Activated T-helper 2 cell treated with anti-CD3 and anti-CD28 coated beads, Interferon-gamma antibody, Interleukin-2, Interleukin-4, amounts not matched to agents 10 μg/mL and 5 μg/mL and 100 μg/mL, durations not matched to agents 14 hours and 24 hours and 36 hours (primary cell): ENCODE results near the gene DLGAP1. TPM values are rescaled to one million over a fixed set of nuclear protein-coding genes. Genes with fewer than 3 reads are reported as not detected.

Source experiments
- DNase-seq: peaks from one replicate; pipeline ENCODE4 v3.0.0; 2021; ENCODE audit warnings: low spot score
- H3K27ac Mint-ChIP-seq: one replicate; pipeline ENCODE4 v1.8.0; 2021; ENCODE audit warnings: mixed read lengths
- H3K27me3 Mint-ChIP-seq: one replicate; pipeline ENCODE4 v1.8.0; 2021; ENCODE audit warnings: low read depth, mixed read lengths
- H3K36me3 Mint-ChIP-seq: one replicate; pipeline ENCODE4 v1.8.0; 2021; ENCODE audit warnings: low read depth, mixed read lengths
- H3K4me1 Mint-ChIP-seq: one replicate; pipeline ENCODE4 v1.8.0; 2021; ENCODE audit warnings: low read depth, mixed read lengths
- H3K4me3 Mint-ChIP-seq: one replicate; pipeline ENCODE4 v1.8.0; 2021; ENCODE audit warnings: low read depth, mild to moderate bottlenecking, moderate library complexity, mixed read lengths
- H3K9me3 Mint-ChIP-seq: one replicate; pipeline ENCODE4 v1.8.0; 2021; ENCODE audit warnings: mixed read lengths
- intact Hi-C: fragments of 100-400 bp; cut with micrococcal nuclease; formaldehyde crosslinking; loops from one replicate; pipeline ENCODE4 v1.15.1; 2023
- total RNA-seq: library from RNA; stranded (reverse); gene quantifications from 2 replicates; pipeline ENCODE4 v1.2.3, GENCODE V29; 2022

DLGAP1 gene
- total RNA-seq, 1 donor from 2014 or later: not detected

DNA sequence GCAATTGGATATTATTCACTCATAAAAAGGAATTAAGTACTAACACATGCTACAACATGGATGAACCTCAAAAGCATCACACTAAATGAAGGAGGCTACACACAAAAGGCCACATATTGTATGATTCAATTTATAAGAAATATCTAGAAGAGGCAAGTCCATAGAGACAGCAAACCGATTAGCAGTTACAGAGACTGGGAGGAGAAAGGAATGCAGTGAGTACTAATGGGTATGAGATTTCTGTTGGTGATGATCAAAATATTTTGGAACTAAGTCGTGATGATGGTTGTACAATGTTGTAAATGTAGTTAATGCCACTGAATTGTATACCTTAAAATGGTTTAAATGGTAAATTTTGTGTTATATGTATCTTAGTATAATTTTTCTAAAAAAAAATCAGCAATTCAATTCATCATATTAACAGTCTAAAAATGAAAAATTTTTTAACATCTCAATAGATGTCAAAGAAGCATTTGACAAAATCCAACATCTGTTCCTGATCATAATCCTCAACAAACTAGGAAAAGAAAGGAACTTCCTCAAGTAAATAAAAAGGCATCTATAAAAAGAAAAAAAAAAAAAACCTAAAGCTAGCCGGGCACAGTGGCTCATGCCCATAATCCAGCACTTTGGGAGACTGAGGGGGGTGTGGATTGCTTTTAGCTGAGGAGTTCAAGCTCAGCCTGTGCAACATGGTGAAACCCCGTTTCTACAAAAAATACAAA, 907.1 kb downstream of the DLGAP1 start:
- no peak for DNase-seq
- H3K27me3 Mint-ChIP-seq: no peaks in the 10 kb centered on the region
- H3K4me3 Mint-ChIP-seq: no peak overlapping the region
- no peak overlapping the region for H3K27ac Mint-ChIP-seq
- no peaks in the 10 kb centered on the region for H3K36me3 Mint-ChIP-seq
- no peaks in the 10 kb centered on the region for H3K4me1 Mint-ChIP-seq
- intact Hi-C loops: no loop called here
- H3K9me3 Mint-ChIP-seq: no peaks in the 10 kb centered on the region

DNA sequence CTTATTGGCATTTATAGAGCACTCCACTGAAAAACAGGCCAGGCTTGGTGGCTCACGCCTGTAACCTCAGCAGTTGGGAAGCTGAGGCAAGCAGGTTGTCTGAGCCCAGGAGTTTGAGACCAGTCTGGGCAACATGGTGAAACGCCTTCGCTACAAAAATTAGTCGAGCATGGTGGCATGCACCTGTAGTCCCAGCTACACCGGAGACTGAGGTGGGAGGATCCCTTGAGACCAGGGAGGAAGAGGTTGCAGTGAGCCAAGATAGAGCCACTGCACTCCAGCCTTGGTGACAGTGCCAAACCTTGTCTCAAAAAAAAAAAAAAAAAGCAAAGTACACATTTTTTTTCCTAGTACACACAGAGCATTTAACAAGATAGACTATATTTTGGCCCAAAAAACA, 909.0 kb downstream of the DLGAP1 start:
- Mint-ChIP-seq H3K27me3 (no peaks in the 10 kb centered on the region), H3K27ac (no peak overlapping the region), H3K9me3 (no peaks in the 10 kb centered on the region), H3K4me1 (peaks cover 11% of the 10 kb centered on the region), H3K36me3 (no peaks in the 10 kb centered on the region), H3K4me3 (no peak overlapping the region)
- DNase-seq: no peak
- intact Hi-C loops: no loop called here

DNA sequence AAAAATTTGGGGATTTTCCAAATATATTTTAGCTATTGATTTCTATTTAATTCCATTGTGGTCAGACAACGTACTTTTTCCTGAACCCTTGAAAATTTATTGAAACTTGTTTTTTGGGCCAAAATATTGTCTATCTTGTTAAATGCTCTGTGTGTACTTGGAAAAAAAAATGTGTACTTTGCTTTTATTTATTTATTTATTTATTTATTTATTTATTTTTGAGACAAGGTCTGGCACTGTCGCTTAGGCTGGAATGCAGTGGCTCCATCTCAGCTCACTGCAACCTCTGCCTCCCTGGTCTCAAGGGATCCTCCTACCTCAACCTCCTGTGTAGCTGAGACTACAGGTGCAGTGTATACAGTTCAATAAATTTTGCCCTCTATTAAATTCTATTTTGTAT, 910.6 kb downstream of the DLGAP1 start:
- Mint-ChIP-seq H3K27me3 (no peaks in the 10 kb centered on the region), H3K4me1 (peaks cover 13% of the 10 kb centered on the region), H3K27ac (no peak overlapping the region), H3K4me3 (no peak overlapping the region), H3K36me3 (no peaks in the 10 kb centered on the region), H3K9me3 (no peaks in the 10 kb centered on the region)
- intact Hi-C loops: loop anchor here (5.0 kb wide), 2 partner anchors 43 to 87 kb away; no protein-coding TSS in a partner anchor
- no peak for DNase-seq

DNA sequence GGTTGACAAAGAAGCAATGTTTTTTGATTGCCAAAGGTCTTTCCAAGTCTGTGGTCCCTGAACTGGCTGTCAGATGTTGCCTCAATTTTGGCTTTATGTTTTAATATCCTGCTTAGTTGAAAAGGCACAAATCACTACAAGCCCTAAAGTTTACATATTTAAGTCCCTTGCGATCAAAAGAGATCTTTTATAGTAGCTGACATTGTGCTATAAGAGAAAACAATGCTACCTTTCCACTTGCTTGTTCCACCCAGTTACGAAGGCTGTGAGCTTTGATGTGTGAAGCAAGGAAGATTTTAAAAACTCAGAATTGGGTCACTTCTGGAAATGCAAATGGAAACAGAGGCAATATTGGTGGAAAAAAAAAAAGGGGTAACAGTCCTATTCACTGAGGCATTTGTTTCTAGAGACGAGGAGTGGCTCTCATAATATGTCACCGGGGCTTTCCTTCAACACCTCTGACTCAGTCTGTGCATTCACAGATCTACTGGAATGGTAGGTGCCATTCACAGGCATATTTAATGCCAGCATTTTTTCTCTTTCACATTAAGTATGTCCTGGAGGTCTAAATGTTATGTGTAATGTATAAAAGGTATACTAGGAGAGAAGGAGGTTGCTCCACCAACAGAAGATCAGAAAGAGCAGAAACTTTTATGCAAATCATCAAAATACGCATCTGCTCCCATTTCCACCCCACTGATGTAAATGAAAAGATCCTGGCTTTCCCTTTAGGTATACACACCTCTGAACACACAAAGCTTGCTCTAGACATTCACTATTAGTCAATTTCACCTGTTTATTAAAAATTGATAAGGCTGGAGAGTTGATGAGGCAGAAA, 913.3 kb downstream of the DLGAP1 start:
- peak overlapping the region; percentile 42 for H3K27ac Mint-ChIP-seq
- no peak for DNase-seq
- intact Hi-C loops: loop anchor here (1.0 to 5.0 kb wide), 3 partner anchors 15 to 84 kb away; no protein-coding TSS in a partner anchor
- peaks cover 8% of the 10 kb centered on the region for H3K27me3 Mint-ChIP-seq
- no peak overlapping the region for H3K4me3 Mint-ChIP-seq
- no peaks in the 10 kb centered on the region for H3K9me3 Mint-ChIP-seq
- no peaks in the 10 kb centered on the region for H3K36me3 Mint-ChIP-seq
- H3K4me1 Mint-ChIP-seq: peaks cover 15% of the 10 kb centered on the region

DNA sequence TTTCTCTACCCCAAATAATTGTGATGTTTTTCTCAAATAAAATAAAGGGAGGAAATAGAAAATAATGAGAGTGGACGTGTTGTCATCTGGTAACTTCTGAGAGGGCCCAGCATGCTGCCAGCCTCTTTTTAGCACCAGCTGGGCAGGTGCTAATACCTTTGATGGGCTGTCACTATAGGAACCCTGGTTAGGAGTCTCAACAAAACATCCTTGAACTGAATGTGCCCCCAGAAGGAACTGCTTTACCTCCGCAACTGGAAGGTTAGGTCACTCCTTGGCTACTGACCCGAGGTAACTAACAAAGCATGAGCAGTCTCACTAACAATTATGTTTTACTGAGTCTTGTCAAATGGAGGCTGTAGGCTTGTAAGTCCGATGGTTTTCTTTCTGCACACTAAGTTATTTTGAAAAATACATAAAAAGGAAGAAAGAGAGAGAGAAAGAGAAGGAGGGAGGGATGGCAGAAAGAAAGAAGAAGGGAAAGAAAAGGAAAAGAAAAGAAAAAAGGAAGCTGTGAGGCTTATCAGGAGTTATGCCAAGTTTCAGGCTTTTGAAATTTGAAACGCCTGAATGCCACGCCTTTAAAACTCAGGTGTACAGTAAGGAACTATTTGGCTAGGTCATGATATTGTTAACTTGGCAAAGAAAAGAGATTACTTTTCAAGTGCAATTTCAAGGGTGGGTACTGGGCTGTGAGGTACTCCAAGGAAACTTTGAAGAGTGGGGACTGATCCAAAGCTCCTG, 914.1 kb downstream of the DLGAP1 start:
- H3K27me3 Mint-ChIP-seq: peaks cover 8% of the 10 kb centered on the region
- H3K27ac Mint-ChIP-seq: no peak overlapping the region
- no peaks in the 10 kb centered on the region for H3K36me3 Mint-ChIP-seq
- no peak overlapping the region for H3K4me3 Mint-ChIP-seq
- peaks cover 15% of the 10 kb centered on the region for H3K4me1 Mint-ChIP-seq
- no peak for DNase-seq
- intact Hi-C loops: loop anchor here (1.0 to 5.0 kb wide), 3 partner anchors 15 to 84 kb away; no protein-coding TSS in a partner anchor
- no peaks in the 10 kb centered on the region for H3K9me3 Mint-ChIP-seq

DNA sequence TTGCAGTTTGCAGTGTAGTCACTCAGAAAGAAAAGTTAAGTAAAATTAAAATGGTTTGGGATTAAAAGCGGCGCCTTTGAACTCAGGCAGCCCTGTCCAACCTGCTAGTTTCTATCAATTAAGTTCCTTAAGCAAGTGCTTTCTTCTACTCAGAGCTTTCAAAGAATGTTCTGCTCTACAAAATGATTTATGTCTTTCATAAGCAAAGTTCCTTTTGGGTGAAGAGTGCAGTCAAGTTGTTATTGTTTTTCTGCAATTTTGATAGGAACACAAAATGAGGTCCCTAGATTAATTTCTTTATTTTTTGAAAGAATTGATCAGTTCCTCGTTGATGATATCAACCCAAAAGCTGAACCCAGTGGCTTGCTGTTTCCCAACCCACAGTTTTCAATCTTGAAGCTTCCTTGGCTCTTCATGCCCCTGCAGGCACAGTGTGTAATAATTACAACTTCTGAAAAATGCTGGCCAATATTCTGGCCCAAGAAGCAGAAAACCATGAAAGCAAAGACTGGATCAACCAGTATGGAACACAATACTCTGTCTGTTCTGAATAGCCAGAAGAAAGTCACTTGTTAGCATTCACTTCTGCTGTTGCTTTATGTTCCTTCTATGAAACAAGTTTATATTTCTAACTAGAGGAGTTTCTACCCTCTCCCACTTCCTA, 916.0 kb downstream of the DLGAP1 start:
- intact Hi-C loops: no loop called here
- DNase-seq: no peak
- no peaks in the 10 kb centered on the region for H3K36me3 Mint-ChIP-seq
- peaks cover 8% of the 10 kb centered on the region for H3K27me3 Mint-ChIP-seq
- no peak overlapping the region for H3K27ac Mint-ChIP-seq
- H3K4me1 Mint-ChIP-seq: peaks cover 15% of the 10 kb centered on the region
- H3K9me3 Mint-ChIP-seq: no peaks in the 10 kb centered on the region
- H3K4me3 Mint-ChIP-seq: no peak overlapping the region

DNA sequence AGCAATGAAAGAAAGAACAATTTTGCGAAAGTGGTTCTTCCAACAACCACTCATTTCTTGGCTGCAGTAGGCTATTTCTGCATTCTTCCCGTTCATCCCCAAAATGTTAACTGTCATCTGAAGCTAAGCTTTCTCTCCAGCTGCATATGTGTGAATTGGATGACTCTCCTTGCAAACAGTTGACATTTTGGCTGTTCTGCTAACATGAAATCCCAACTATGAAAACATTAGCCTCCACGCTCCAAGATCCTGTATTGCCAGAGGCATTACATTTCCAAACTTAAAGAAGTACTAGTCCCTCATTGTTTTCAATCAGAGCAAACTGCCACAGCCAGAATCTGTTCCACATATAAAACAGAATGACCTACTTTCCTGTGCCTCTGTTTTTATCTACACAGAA, 916.7 kb downstream of the DLGAP1 start:
- Mint-ChIP-seq H3K36me3 (no peaks in the 10 kb centered on the region), H3K27me3 (peaks cover 8% of the 10 kb centered on the region), H3K9me3 (no peaks in the 10 kb centered on the region), H3K27ac (no peak overlapping the region), H3K4me3 (no peak overlapping the region), H3K4me1 (peaks cover 15% of the 10 kb centered on the region)
- no peak for DNase-seq
- intact Hi-C loops: no loop called here

DNA sequence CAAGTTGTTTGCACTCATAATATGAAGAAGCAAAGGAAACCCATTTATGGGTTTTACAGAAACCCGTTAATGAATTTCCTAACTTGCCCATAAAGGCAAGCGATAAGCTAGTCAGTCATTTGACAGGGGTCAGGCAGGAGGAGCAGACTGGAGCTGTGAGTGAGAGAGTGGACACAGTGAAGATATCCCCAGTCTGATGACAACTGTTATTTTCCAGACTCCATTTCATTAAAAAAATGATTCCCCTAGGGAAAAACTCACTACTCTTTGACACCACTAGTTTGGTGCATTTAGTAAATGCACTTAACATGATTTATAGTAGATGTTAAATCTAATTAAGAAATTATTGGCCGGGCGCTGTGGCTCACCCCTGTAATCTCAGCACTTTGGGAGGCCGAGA, 924.3 kb downstream of the DLGAP1 start:
- Mint-ChIP-seq H3K9me3 (no peaks in the 10 kb centered on the region), H3K4me1 (peaks cover 12% of the 10 kb centered on the region), H3K4me3 (no peak overlapping the region), H3K27me3 (no peaks in the 10 kb centered on the region), H3K36me3 (no peaks in the 10 kb centered on the region), H3K27ac (no peak overlapping the region)
- DNase-seq: no peak
- intact Hi-C loops: no loop called here

DNA sequence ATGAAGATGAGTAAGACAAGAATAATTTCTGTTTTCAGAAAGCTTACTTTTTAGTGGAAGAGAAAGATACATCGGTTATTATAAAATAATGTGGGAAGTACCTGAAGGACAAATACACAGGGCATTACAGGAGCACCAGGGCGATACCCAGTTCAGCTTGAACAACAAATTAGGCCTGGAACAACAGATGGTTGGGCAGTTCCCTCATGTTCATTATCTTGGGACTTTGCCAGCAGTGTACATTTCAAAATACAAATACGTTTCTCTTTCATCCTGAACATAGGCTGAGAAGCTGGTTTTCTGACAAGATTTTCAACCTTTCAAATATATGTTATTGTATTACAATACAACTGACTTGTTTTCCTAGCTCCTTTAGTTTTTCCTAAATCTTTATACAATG, 925.5 kb downstream of the DLGAP1 start:
- no peak for DNase-seq
- intact Hi-C loops: loop anchor here (10.0 kb wide), 1 partner anchor 55 kb away; no protein-coding TSS in a partner anchor
- Mint-ChIP-seq H3K9me3 (no peaks in the 10 kb centered on the region), H3K4me3 (no peak overlapping the region), H3K27me3 (no peaks in the 10 kb centered on the region), H3K4me1 (peaks cover 16% of the 10 kb centered on the region), H3K36me3 (no peaks in the 10 kb centered on the region), H3K27ac (no peak overlapping the region)

DNA sequence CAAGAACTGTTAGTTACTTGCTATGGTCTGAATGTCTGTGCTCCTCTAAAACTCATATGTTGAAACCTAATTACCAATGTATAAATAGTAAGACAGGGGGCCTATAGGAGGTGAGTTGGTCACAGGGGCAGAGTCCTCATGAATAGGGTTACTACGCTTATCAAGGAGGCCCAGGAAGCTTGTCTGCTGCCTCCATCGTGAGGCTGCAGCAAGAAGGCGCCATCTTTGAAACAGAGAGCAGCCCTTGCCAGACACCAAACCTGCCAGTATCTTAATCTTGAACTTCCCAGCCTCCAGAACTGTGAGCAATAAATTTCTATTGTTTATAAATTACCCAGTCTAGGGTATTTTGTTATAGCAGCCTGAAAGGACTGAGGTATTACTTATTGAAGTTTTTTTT, 926.0 kb downstream of the DLGAP1 start:
- DNase-seq: no peak
- Mint-ChIP-seq H3K27ac (no peak overlapping the region), H3K9me3 (no peaks in the 10 kb centered on the region), H3K27me3 (no peaks in the 10 kb centered on the region), H3K4me3 (no peak overlapping the region), H3K36me3 (no peaks in the 10 kb centered on the region), H3K4me1 (peaks cover 16% of the 10 kb centered on the region)
- intact Hi-C loops: loop anchor here (10.0 kb wide), 1 partner anchor 56 kb away; no protein-coding TSS in a partner anchor

DNA sequence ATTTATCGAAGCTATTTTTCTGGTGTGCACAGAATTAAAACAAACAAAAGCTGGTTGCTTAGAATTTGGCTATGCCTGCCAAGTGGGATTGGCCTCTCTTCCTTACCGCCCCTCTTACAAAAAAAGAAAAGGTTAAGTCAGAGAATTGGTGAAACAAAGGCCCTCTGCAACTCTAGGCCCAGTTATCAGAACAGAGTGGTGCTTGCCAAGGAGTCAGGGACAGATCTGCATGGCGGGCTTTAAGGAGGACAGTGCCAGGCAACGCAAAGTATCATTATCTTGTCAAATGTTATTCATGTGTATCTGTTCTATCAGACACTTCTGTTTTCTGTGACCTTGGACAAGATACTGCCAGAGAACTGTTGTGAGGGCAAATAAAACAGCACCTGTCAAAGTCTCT, 926.9 kb downstream of the DLGAP1 start:
- Mint-ChIP-seq H3K27me3 (no peaks in the 10 kb centered on the region), H3K4me1 (peaks cover 16% of the 10 kb centered on the region)

More for the DNA sequence above, 926.9 kb downstream of the DLGAP1 start:
- no peaks in the 10 kb centered on the region for H3K36me3 Mint-ChIP-seq
- H3K9me3 Mint-ChIP-seq: peaks cover 6% of the 10 kb centered on the region
- intact Hi-C loops: loop anchor here (10.0 kb wide), 1 partner anchor 57 kb away; no protein-coding TSS in a partner anchor
- no peak overlapping the region for H3K4me3 Mint-ChIP-seq
- H3K27ac Mint-ChIP-seq: no peak overlapping the region
- no peak for DNase-seq
